Fibroblast of lung (primary cell): ENCODE data around the gene FAM131A. TPM values are rescaled to one million over a fixed set of nuclear protein-coding genes. Genes with fewer than 3 reads are reported as not detected.

Experiments
- DNase-seq, 2 donors: peaks; one replicate each; pipeline versions ENCODE4 v3.0.0 to v3.0.0-alpha.2; 2010; ENCODE audit warnings: low read depth in 2 of 2
- H2AFZ ChIP-seq: 2 replicates; pipeline ENCODE4 v1.5.1; 2012; ENCODE audit warnings: low read length, control low read depth, inconsistent platforms
- H3K27ac ChIP-seq: 2 replicates; pipeline ENCODE4 v1.5.1; 2011; ENCODE audit warnings: low read length, control low read depth; ENCODE audit not compliant: insufficient read depth
- H3K27me3 ChIP-seq: 2 replicates; pipeline ENCODE4 v1.5.1; 2011; ENCODE audit warnings: mild to moderate bottlenecking, low read length; ENCODE audit not compliant: control insufficient read depth, insufficient read depth
- H3K36me3 ChIP-seq: 2 replicates; pipeline ENCODE4 v1.5.1; 2011; ENCODE audit warnings: low read length; ENCODE audit not compliant: control insufficient read depth, insufficient read depth
- H3K4me1 ChIP-seq: 2 replicates; pipeline ENCODE4 v1.5.1; 2011; ENCODE audit warnings: low read length; ENCODE audit not compliant: control insufficient read depth, insufficient read depth; ENCODE audit errors: extremely low read depth
- H3K4me2 ChIP-seq: 2 replicates; pipeline ENCODE4 v1.5.1; 2011; ENCODE audit warnings: low read length, control low read depth; ENCODE audit not compliant: insufficient read depth; ENCODE audit errors: extremely low read depth
- H3K4me3 ChIP-seq, 4 experiments: fragments of 200-600 bp in 1 of 4; sonication (generic) in 1 of 4; replicated peaks in 1 of 4; 2 replicates each; pipeline ENCODE4 v1.5.1; 2011 to 2016; ENCODE audit warnings: low read length in 4 of 4, low read depth in 3 of 4, mild to moderate bottlenecking in 3 of 4, control low read depth in 2 of 4, inconsistent platforms in 1 of 4, mixed read lengths in 1 of 4; ENCODE audit not compliant: insufficient read depth in 1 of 4; ENCODE audit errors: control extremely low read depth in 1 of 4
- H3K79me2 ChIP-seq: 2 replicates; pipeline ENCODE4 v1.5.1; 2012; ENCODE audit warnings: mild to moderate bottlenecking, low read length, inconsistent platforms; ENCODE audit not compliant: control insufficient read depth, insufficient read depth
- H3K9ac ChIP-seq: 2 replicates; pipeline ENCODE4 v1.5.1; 2011; ENCODE audit warnings: mild to moderate bottlenecking, low read length, control low read depth; ENCODE audit not compliant: insufficient read depth
- H3K9me3 ChIP-seq: 2 replicates; pipeline ENCODE4 v1.5.1; 2012; ENCODE audit warnings: low read depth, low read length; ENCODE audit not compliant: control insufficient read depth, insufficient read depth
- H4K20me1 ChIP-seq: 2 replicates; pipeline ENCODE4 v1.5.1; 2011; ENCODE audit warnings: low read length; ENCODE audit not compliant: control insufficient read depth, insufficient read depth; ENCODE audit errors: extremely low read depth
- EZH2 ChIP-seq: IDR thresholded peaks from 2 replicates; pipeline ENCODE4 v1.5.1; 2012; ENCODE audit warnings: low read length, control low read depth, mild to moderate bottlenecking; ENCODE audit errors: missing control alignments
- polyA plus RNA-seq, 2 donors: library from polyadenylated mRNA; depleted of rRNA in 1 of 2; stranded (reverse) in 1 of 2; unstranded in 1 of 2; fragments of >200 nt; gene quantifications; 2 replicates each; pipeline ENCODE4 v1.2.1, GENCODE V29; 2011 to 2012; ENCODE audit warnings: missing spikeins in 1 of 2
- total RNA-seq: library from RNA; depleted of rRNA; stranded (reverse); fragments of >200 nt; gene quantifications from 2 replicates; pipeline ENCODE4 v1.2.1, GENCODE V29; 2014
- TF ChIP-seq, protein P1 (sequence below), 2 donors: IDR thresholded peaks in 1 of 2; conservative IDR thresholded peaks in 1 of 2; 1 replicate in 1 of 2; 2 replicates in 1 of 2; pipeline ENCODE4 v1.5.1; 2011 to 2012; ENCODE audit warnings: low read length in 2 of 2, control low read depth in 1 of 2, inconsistent platforms in 1 of 2, low read depth in 1 of 2, mild to moderate bottlenecking in 1 of 2

FAM131A gene
- total and polyA plus RNA-seq, 2 donors (not counting 1 experiment from before 2014, with no cell fraction given): 9.3 to 22.3 TPM

DNA sequence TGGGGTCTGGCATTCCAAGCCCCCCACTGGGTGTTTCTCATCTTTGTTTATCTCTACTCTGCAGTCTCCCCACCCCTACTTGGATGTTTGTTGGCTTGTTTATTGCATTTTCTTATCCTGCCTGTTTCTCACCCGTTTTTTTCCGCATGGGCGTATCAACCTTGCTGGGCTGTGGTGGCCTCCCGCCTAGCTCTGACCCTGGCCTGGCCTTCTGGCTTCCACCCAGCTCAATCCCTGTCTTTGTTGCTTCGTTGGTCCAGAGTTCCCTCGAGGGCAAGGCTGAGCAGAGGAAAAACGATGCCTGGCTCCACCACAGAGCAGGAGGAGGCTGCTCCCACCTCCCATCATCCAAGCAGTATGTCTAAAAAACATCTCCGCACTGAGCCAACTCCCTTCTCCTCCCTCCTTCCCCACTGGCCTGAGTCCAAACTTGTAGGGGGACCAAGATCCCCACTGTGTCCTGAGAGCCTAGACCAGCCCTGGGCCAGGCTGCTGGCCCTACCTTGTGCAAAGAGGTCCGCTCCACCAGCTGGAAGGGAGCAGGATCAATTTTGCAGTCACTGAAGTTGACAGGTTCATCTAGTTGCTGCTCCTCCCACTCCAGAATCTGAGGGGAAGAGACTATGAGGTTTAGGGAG, 14.2 kb downstream of the FAM131A start:
- peaks cover 9% of the 10 kb centered on the region for H3K36me3 ChIP-seq
- no peaks in the 10 kb centered on the region for H3K27me3 ChIP-seq

DNA sequence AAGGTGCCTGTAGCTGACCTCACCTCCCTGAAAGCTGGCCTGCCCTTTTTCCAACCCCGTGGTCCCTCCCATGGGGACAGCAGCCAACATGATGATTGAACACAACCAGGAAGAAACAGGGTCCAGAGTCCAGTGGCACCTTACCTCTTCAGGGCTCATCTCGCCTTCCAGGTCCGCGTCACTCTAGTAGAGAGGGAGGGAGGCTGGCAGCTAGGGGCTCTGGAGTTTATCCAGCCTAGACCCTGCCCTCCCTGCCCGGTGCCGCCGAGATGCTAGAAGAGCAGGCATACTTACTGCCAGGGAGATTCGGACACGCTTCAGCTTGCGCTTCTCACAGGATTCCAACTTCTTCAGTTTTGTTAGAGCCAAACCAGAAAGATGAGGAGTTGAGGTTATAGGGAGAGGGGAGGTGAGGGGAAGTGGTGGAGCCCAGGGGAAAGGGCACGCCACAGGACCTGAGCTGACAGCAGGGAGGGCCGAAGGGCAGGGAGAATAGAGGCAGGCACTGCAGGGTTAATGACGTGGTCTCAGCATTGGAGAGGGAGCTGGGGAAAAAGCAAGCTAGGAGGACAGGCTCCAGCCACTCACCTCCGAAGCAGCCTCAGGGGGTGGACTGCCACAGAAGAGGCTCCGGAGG, 14.9 kb downstream of the FAM131A start:
- H3K4me2 ChIP-seq: no peak overlapping the region
- TF ChIP-seq, protein P1, sequence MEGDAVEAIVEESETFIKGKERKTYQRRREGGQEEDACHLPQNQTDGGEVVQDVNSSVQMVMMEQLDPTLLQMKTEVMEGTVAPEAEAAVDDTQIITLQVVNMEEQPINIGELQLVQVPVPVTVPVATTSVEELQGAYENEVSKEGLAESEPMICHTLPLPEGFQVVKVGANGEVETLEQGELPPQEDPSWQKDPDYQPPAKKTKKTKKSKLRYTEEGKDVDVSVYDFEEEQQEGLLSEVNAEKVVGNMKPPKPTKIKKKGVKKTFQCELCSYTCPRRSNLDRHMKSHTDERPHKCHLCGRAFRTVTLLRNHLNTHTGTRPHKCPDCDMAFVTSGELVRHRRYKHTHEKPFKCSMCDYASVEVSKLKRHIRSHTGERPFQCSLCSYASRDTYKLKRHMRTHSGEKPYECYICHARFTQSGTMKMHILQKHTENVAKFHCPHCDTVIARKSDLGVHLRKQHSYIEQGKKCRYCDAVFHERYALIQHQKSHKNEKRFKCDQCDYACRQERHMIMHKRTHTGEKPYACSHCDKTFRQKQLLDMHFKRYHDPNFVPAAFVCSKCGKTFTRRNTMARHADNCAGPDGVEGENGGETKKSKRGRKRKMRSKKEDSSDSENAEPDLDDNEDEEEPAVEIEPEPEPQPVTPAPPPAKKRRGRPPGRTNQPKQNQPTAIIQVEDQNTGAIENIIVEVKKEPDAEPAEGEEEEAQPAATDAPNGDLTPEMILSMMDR (conservative IDR thresholded peaks at IDR 0.05 in 1 of 2, IDR thresholded peaks at IDR 0.05 in 1 of 2; ENCODE audit: low read depth in 1 of 2, low read length in 2 of 2): no peak
- no peak for TF ChIP-seq EZH2
- H4K20me1 ChIP-seq: no peaks in the 10 kb centered on the region
- no peak overlapping the region for H3K4me3 ChIP-seq
- no peak overlapping the region for H3K9ac ChIP-seq
- no peak overlapping the region for H3K27ac ChIP-seq
- H3K27me3 ChIP-seq: no peaks in the 10 kb centered on the region
- no peaks in the 10 kb centered on the region for H3K79me2 ChIP-seq
- H3K36me3 ChIP-seq: peaks cover 9% of the 10 kb centered on the region
- H2AFZ ChIP-seq: no peak overlapping the region
- H3K4me1 ChIP-seq: no peaks in the 10 kb centered on the region
- no peak for DNase-seq
- H3K9me3 ChIP-seq: no peaks in the 10 kb centered on the region

More for the DNA sequence above, 14.2 kb downstream of the FAM131A start:
- no peak for TF ChIP-seq EZH2
- TF ChIP-seq, protein P1 (conservative IDR thresholded peaks at IDR 0.05 in 1 of 2, IDR thresholded peaks at IDR 0.05 in 1 of 2; ENCODE audit: low read depth in 1 of 2, low read length in 2 of 2): no peak
- no peaks in the 10 kb centered on the region for H3K9me3 ChIP-seq
- no peak for DNase-seq
- H3K79me2 ChIP-seq: no peaks in the 10 kb centered on the region
- H3K4me3 ChIP-seq: no peak overlapping the region
- no peak overlapping the region for H3K9ac ChIP-seq
- H4K20me1 ChIP-seq: no peaks in the 10 kb centered on the region
- H3K4me2 ChIP-seq: no peak overlapping the region
- no peak overlapping the region for H2AFZ ChIP-seq
- no peak overlapping the region for H3K27ac ChIP-seq
- H3K4me1 ChIP-seq: no peaks in the 10 kb centered on the region

- H3K27me3 ChIP-seq: no peaks in the 10 kb centered on the region
- H3K4me3 ChIP-seq: no peak overlapping the region
- H4K20me1 ChIP-seq: no peaks in the 10 kb centered on the region
- TF ChIP-seq, protein P1 (conservative IDR thresholded peaks at IDR 0.05 in 1 of 2, IDR thresholded peaks at IDR 0.05 in 1 of 2; ENCODE audit: low read depth in 1 of 2, low read length in 2 of 2): no peak
- TF ChIP-seq EZH2: no peak
- H3K9me3 ChIP-seq: no peaks in the 10 kb centered on the region
- H3K36me3 ChIP-seq: peaks cover 9% of the 10 kb centered on the region
- H3K4me1 ChIP-seq: no peaks in the 10 kb centered on the region
- no peak overlapping the region for H3K4me2 ChIP-seq
- no peak overlapping the region for H3K9ac ChIP-seq
- H2AFZ ChIP-seq: no peak overlapping the region
- no peak overlapping the region for H3K27ac ChIP-seq
- no peak for DNase-seq
- no peaks in the 10 kb centered on the region for H3K79me2 ChIP-seq
Measured at GRCh38 chr3:184352897-184353545, 15.6 kb downstream of the FAM131A start.
